MCF 10A (cell line): Measurements from ENCODE around the gene AFDN. TPM values are rescaled to one million over a fixed set of nuclear protein-coding genes. Genes with fewer than 3 reads are reported as not detected.

ENCODE experiments used
- BruUV-seq: library from RNA; stranded (reverse); fragments of 400-500 nt; replicated peaks from 2 replicates; lab custom pipeline; 2021; lab: Mats Ljungman, UMichigan
- CTCF ChIA-PET: fragments of 300-600 bp; sonication (Branson Sonifier 250); formaldehyde crosslinking; extraction: SDS; loops from one replicate; lab custom pipeline; 2021; ENCODE audit warnings: antibody characterized with exemption, inconsistent platforms; lab: Yijun Ruan, JAX
- POLR2A ChIA-PET: fragments of 300-600, 350-650 bp; sonication (Branson Sonifier 250); formaldehyde crosslinking; extraction: SDS; loops from one replicate; lab custom pipeline; 2020; ENCODE audit warnings: antibody characterized with exemption, inconsistent platforms; lab: Yijun Ruan, JAX
- DNase-seq: peaks from one replicate; pipeline ENCODE4 v3.0.0-alpha.2; 2018; ENCODE audit not compliant: unreplicated experiment
- H3K27ac Mint-ChIP-seq: one replicate; pipeline ENCODE4 v1.8.0; 2022; ENCODE audit warnings: mild to moderate bottlenecking, low read depth, mixed read lengths; ENCODE audit not compliant: unreplicated experiment
- H3K27me3 Mint-ChIP-seq: one replicate; pipeline ENCODE4 v1.8.0; 2022; ENCODE audit warnings: mixed read lengths; ENCODE audit not compliant: insufficient read depth, unreplicated experiment
- H3K36me3 Mint-ChIP-seq: one replicate; pipeline ENCODE4 v1.8.0; 2022; ENCODE audit warnings: mild to moderate bottlenecking, moderate library complexity, mixed read lengths; ENCODE audit not compliant: insufficient read depth, unreplicated experiment
- H3K4me1 Mint-ChIP-seq: one replicate; pipeline ENCODE4 v1.8.0; 2022; ENCODE audit warnings: mixed read lengths; ENCODE audit not compliant: insufficient read depth, unreplicated experiment
- H3K4me3 Mint-ChIP-seq: one replicate; pipeline ENCODE4 v1.8.0; 2022; ENCODE audit warnings: mild to moderate bottlenecking, moderate library complexity, mixed read lengths; ENCODE audit not compliant: unreplicated experiment
- H3K9me3 Mint-ChIP-seq: one replicate; pipeline ENCODE4 v1.8.0; 2022; ENCODE audit warnings: mixed read lengths; ENCODE audit not compliant: unreplicated experiment
- intact Hi-C: fragments of 100-400 bp; cut with micrococcal nuclease; formaldehyde crosslinking; loops from 2 replicates; pipeline ENCODE4 v1.14.1; 2022
- total RNA-seq: library from RNA; stranded (reverse); gene quantifications from 2 replicates; pipeline ENCODE4 v1.2.3, GENCODE V29; 2022
- TF ChIP-seq, protein P1 (sequence below): fragments of 200-600 bp; IDR thresholded peaks from one replicate; pipeline ENCODE4 v1.8.0; 2022; ENCODE audit warnings: antibody characterized with exemption, mild to moderate bottlenecking; ENCODE audit not compliant: unreplicated experiment

The AFDN gene
- total RNA-seq, 1 experiment from 2014 or later = 115 TPM

DNA sequence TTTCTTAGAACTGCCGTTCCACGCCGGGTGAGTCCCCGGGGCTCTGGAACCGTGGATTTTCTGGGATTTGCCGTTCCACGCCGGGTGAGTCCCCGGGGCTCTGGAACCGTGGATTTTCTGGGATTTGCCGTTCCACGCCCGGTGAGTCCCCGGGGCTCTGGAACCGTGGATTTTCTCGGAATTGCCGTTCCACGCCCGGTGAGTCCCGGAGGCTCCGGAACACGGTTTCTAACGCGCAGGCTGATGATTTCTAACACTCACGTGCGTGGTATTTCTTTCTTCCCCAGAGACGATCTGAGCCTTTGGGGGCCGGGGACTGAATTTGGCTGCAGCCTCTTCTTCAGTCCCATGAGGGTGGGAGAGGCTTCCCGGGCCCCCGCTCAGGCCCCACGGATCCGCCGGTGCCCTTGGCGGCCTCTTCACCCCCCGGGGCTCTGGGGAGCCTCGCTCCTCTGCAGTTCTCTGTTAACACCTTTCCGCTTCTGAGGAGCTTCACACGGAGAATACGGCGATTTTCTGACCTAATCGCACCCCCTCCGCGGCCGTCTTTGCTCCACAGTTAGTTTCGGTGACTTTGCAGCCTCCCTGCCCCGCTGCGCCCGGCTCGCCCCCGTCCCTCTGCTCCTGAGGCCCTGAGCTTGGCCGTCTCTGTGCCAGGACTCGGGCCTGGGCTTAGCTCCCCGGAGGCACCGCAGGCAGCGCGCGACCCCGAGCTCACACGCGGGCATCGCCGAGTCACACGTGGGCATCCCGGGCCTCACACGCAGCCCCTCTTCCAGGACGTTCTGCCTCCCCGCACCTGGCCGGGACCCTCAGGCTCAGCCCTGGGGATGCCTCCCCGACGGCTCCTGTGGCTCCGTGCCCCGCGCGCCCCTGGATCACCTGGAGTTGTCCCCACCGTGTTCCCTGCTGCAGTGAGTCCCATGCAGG, 163.6 kb downstream of the AFDN start:
- Mint-ChIP-seq H3K9me3 (no peaks in the 10 kb centered on the region), H3K27me3 (no peaks in the 10 kb centered on the region), H3K27ac (no peak overlapping the region), H3K4me1 (no peaks in the 10 kb centered on the region), H3K4me3 (no peak overlapping the region), H3K36me3 (no peaks in the 10 kb centered on the region)
- BruUV-seq = no TSS peak
- intact Hi-C loops = no loop called here
- ChIA-PET POLR2A (interaction anchor here (1.0 kb wide), 1 partner anchor 10 kb away, joined by 3 read pairs; no protein-coding TSS in a partner anchor), CTCF (no interaction called here)
- DNase-seq = no peak
- TF ChIP-seq, protein P1, sequence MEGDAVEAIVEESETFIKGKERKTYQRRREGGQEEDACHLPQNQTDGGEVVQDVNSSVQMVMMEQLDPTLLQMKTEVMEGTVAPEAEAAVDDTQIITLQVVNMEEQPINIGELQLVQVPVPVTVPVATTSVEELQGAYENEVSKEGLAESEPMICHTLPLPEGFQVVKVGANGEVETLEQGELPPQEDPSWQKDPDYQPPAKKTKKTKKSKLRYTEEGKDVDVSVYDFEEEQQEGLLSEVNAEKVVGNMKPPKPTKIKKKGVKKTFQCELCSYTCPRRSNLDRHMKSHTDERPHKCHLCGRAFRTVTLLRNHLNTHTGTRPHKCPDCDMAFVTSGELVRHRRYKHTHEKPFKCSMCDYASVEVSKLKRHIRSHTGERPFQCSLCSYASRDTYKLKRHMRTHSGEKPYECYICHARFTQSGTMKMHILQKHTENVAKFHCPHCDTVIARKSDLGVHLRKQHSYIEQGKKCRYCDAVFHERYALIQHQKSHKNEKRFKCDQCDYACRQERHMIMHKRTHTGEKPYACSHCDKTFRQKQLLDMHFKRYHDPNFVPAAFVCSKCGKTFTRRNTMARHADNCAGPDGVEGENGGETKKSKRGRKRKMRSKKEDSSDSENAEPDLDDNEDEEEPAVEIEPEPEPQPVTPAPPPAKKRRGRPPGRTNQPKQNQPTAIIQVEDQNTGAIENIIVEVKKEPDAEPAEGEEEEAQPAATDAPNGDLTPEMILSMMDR = no peak

GRCh38 chr6:167993169-167993568, 166.5 kb downstream of the AFDN start:
- BruUV-seq = no TSS peak
- Mint-ChIP-seq H3K27me3 (peaks cover 10% of the 10 kb centered on the region), H3K4me1 (no peaks in the 10 kb centered on the region), H3K36me3 (no peaks in the 10 kb centered on the region), H3K27ac (no peak overlapping the region), H3K4me3 (no peak overlapping the region), H3K9me3 (no peaks in the 10 kb centered on the region)
- TF ChIP-seq, protein P1 = no peak
- CTCF ChIA-PET = no interaction called here
- intact Hi-C loops = no loop called here
- POLR2A ChIA-PET = no interaction called here
- no peak for DNase-seq

DNA sequence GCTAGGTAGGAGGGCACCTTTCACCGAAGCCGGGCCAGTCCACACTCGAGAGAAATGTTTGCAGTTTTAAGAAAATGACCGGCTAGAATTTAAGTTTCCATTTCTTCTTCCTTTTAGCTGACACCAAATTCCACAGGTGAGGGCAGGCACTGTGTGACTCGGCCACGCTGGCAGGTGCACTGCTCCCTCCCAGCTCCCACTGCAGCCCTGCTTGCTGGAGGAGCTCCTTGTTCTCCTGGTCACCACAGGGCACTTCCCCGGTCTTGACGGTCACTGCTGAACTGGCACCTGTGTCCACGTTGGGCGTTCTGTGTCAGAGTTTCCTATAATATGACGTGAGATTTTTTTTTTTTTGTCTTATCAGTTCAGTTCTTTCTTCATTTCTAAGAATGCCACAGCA, 167.1 kb downstream of the AFDN start:
- Mint-ChIP-seq H3K4me1 (no peaks in the 10 kb centered on the region), H3K4me3 (no peak overlapping the region), H3K9me3 (no peaks in the 10 kb centered on the region), H3K36me3 (no peaks in the 10 kb centered on the region), H3K27me3 (peaks cover 15% of the 10 kb centered on the region), H3K27ac (no peak overlapping the region)
- no TSS peak for BruUV-seq
- TF ChIP-seq, protein P1 = no peak
- ChIA-PET POLR2A (no interaction called here), CTCF (no interaction called here)
- DNase-seq = no peak
- intact Hi-C loops = no loop called here

- ChIA-PET POLR2A (interaction anchor here (1.0 kb wide), 1 partner anchor 32 kb away, joined by 3 read pairs; no protein-coding TSS in a partner anchor), CTCF (no interaction called here)
- Mint-ChIP-seq H3K27me3 (peaks cover 15% of the 10 kb centered on the region), H3K27ac (no peak overlapping the region), H3K36me3 (no peaks in the 10 kb centered on the region), H3K4me1 (no peaks in the 10 kb centered on the region), H3K9me3 (no peaks in the 10 kb centered on the region), H3K4me3 (no peak overlapping the region)
- no TSS peak for BruUV-seq
- TF ChIP-seq, protein P1 = no peak
- intact Hi-C loops = no loop called here
- no peak for DNase-seq
Measured at GRCh38 chr6:167995302-167995701, 168.6 kb downstream of the AFDN start.
